Measurements from ENCODE around the gene SEMA4G. TPM values are rescaled to one million over a fixed set of nuclear protein-coding genes. Genes with fewer than 3 reads are reported as not detected.

Gene SEMA4G
- total RNA-seq, 1 experiment from 2014 or later = 4.7 TPM

DNA sequence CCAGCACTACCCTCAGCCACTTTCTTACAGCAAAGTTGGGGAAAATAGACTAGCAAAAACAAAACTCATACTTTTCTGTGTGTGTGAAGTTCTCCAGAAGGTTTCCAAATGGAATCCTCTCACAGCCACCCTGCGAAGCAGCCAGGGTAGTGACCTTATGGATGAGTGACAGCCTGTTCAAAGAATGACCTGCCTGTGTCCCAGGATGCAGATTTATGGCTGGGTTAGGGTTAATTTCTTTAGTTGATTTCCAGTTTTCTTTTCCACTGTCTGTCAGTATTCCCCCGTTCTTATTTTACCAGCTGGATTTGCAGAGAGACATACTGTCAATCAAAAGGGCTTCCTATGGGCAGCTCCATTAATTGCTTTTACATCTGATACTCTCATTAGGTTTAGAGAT lies 2.4 kb upstream of the SEMA4G start:
- ChIA-PET POLR2A (no interaction called here), CTCF (interaction anchor here (0.6 kb wide), 1 partner anchor 48 kb away, joined by 3 read pairs; no protein-coding TSS in a partner anchor)
- in situ Hi-C loops (cut with HindIII; ENCODE audit: low pct_unique_long_range_greater_than_20kb, low sequenced_read_pairs) = no loop called here
- BruUV-seq (replicated peaks) = no TSS peak
- Histone ChIP-seq H3K9me3 (ENCODE audit: control insufficient read depth, insufficient read depth, low read depth, low read length) (no peaks in the 10 kb centered on the region), H3K4me1 (ENCODE audit: control insufficient read depth, insufficient read depth, low read length) (peaks cover 10% of the 10 kb centered on the region), H3K27me3 (ENCODE audit: control insufficient read depth, insufficient read depth, low read length) (no peaks in the 10 kb centered on the region), H3K36me3 (ENCODE audit: control insufficient read depth, insufficient read depth, low read length) (peaks cover 14% of the 10 kb centered on the region), H3K27ac (ENCODE audit: low read length) (no peak overlapping the region), H3K4me3 (ENCODE audit: low read depth in 2 of 2, low read length in 2 of 2) (no peak overlapping the region)
- DNase-seq (ENCODE audit: low read depth, low spot score) = no peak
- intact Hi-C loops (cut with micrococcal nuclease; ENCODE audit: unreplicated experiment) = no loop called here
- ATAC-seq = no peak
- TF ChIP-seq SIN3A (IDR thresholded peaks at IDR 0.05; ENCODE audit: borderline replicate concordance, insufficient read depth, low read depth, low read length) = no peak

DNA sequence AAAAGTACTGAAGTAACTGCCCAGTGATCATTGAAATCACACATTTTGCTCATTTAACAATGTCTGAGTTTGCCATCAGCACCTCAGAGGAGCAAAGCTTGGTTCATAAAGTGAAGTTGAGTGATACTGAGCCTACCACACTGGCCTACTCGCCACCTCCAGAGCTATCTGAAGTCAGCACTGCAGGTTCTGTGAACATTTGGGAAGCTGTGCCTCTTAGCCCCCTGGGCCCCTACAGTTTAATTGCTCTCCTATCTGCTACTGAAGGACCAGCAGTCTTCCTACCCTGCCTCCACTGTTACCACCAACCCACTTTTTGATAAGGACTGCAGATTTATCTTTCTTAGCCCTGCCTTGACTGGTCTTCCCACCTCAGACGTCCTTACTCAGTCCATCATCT lies 2.0 kb upstream of the SEMA4G start:
- intact Hi-C loops (cut with micrococcal nuclease; ENCODE audit: unreplicated experiment) (no loop called here), in situ Hi-C loops (cut with HindIII; ENCODE audit: low pct_unique_long_range_greater_than_20kb, low sequenced_read_pairs) (no loop called here)
- CTCF ChIA-PET = interaction anchor here (0.6 to 0.8 kb wide), 2 partner anchors 47 to 48 kb away, joined by 3 read pairs; no protein-coding TSS in a partner anchor
- TF ChIP-seq TCF7L2 (IDR thresholded peaks at IDR 0.05; ENCODE audit: low read depth, low read length) (no peak), POLR2AphosphoS5 (IDR thresholded peaks at IDR 0.05; ENCODE audit: low read depth, low read length) (0 out of 2 replicates have a peak, but pooled peaks have one; percentile 23)
- ATAC-seq (no peak), DNase-seq (ENCODE audit: low read depth, low spot score) (no peak)
- no peaks in the 10 kb centered on the region for H3K9me3 ChIP-seq (ENCODE audit: control insufficient read depth, insufficient read depth, low read depth, low read length)
- H3K36me3 ChIP-seq (ENCODE audit: control insufficient read depth, insufficient read depth, low read length) = peaks cover 10% of the 10 kb centered on the region
- BruUV-seq (replicated peaks) = no TSS peak
- no peak overlapping the region for H3K27ac ChIP-seq (ENCODE audit: low read length)
- POLR2A ChIA-PET = interaction anchor here (0.6 kb wide), 1 partner anchor 12 kb away, joined by 10 read pairs; no protein-coding TSS in a partner anchor
- no peaks in the 10 kb centered on the region for H3K27me3 ChIP-seq (ENCODE audit: control insufficient read depth, insufficient read depth, low read length)
- no peak overlapping the region for H3K4me3 ChIP-seq (ENCODE audit: low read depth in 2 of 2, low read length in 2 of 2)
- peaks cover 10% of the 10 kb centered on the region for H3K4me1 ChIP-seq (ENCODE audit: control insufficient read depth, insufficient read depth, low read length)

DNA sequence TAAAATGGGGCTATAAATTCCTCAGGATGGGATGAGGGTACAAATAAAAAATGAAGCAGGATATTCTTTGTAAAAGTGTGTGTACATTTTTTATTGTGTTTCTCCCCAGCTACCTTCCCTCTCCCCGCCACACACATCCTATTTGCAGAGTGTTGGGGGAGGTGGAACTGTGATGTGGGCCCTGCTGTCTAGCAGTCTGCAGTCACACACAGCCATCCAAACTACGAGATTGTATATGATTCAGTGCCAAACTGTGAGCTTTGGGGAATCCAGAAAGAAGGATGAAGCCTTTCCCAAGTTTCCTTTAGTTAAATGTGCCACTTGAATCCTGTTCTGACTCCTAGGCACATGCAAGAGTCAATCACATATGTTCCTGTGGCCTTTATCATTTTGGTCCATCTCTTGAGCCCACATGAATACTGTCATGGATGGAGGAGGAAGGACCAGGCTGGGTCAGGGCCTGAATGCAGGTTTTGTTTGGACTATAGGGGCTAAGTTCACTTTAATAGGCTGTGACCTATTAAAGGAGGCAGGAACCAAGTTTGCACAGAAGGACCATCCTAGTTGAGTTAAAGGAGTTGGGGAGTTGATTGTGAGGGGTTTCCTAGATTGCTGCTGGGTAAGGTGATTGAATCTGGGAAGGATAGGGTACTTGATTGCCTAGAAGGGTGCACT lies 1.1 kb upstream of the SEMA4G start:
- TF ChIP-seq, protein P1, sequence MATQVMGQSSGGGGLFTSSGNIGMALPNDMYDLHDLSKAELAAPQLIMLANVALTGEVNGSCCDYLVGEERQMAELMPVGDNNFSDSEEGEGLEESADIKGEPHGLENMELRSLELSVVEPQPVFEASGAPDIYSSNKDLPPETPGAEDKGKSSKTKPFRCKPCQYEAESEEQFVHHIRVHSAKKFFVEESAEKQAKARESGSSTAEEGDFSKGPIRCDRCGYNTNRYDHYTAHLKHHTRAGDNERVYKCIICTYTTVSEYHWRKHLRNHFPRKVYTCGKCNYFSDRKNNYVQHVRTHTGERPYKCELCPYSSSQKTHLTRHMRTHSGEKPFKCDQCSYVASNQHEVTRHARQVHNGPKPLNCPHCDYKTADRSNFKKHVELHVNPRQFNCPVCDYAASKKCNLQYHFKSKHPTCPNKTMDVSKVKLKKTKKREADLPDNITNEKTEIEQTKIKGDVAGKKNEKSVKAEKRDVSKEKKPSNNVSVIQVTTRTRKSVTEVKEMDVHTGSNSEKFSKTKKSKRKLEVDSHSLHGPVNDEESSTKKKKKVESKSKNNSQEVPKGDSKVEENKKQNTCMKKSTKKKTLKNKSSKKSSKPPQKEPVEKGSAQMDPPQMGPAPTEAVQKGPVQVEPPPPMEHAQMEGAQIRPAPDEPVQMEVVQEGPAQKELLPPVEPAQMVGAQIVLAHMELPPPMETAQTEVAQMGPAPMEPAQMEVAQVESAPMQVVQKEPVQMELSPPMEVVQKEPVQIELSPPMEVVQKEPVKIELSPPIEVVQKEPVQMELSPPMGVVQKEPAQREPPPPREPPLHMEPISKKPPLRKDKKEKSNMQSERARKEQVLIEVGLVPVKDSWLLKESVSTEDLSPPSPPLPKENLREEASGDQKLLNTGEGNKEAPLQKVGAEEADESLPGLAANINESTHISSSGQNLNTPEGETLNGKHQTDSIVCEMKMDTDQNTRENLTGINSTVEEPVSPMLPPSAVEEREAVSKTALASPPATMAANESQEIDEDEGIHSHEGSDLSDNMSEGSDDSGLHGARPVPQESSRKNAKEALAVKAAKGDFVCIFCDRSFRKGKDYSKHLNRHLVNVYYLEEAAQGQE (IDR thresholded peaks at IDR 0.05; ENCODE audit: insufficient read depth in 1 of 2, low read depth in 2 of 2, low read length in 1 of 2) = no peak
- no peak for TF ChIP-seq POLR2AphosphoS5 (IDR thresholded peaks at IDR 0.05; ENCODE audit: low read depth, low read length)
- TF ChIP-seq SIN3A (IDR thresholded peaks at IDR 0.05; ENCODE audit: borderline replicate concordance, insufficient read depth, low read depth, low read length) = no peak
- no peak for TF ChIP-seq TCF7L2 (IDR thresholded peaks at IDR 0.05; ENCODE audit: low read depth, low read length)
- TF ChIP-seq, protein P2, sequence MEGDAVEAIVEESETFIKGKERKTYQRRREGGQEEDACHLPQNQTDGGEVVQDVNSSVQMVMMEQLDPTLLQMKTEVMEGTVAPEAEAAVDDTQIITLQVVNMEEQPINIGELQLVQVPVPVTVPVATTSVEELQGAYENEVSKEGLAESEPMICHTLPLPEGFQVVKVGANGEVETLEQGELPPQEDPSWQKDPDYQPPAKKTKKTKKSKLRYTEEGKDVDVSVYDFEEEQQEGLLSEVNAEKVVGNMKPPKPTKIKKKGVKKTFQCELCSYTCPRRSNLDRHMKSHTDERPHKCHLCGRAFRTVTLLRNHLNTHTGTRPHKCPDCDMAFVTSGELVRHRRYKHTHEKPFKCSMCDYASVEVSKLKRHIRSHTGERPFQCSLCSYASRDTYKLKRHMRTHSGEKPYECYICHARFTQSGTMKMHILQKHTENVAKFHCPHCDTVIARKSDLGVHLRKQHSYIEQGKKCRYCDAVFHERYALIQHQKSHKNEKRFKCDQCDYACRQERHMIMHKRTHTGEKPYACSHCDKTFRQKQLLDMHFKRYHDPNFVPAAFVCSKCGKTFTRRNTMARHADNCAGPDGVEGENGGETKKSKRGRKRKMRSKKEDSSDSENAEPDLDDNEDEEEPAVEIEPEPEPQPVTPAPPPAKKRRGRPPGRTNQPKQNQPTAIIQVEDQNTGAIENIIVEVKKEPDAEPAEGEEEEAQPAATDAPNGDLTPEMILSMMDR (IDR thresholded peaks at IDR 0.05) = no peak
- BruUV-seq (replicated peaks) = no TSS peak
- Histone ChIP-seq H3K9me3 (ENCODE audit: control insufficient read depth, insufficient read depth, low read depth, low read length) (no peaks in the 10 kb centered on the region), H3K4me1 (ENCODE audit: control insufficient read depth, insufficient read depth, low read length) (peaks cover 10% of the 10 kb centered on the region), H3K27me3 (ENCODE audit: control insufficient read depth, insufficient read depth, low read length) (no peaks in the 10 kb centered on the region), H3K4me3 (ENCODE audit: low read depth in 2 of 2, low read length in 2 of 2) (no peak overlapping the region), H3K36me3 (ENCODE audit: control insufficient read depth, insufficient read depth, low read length) (peaks cover 6% of the 10 kb centered on the region; the same call in 1 of the 2 replicates), H3K27ac (ENCODE audit: low read length) (no peak overlapping the region)
- ChIA-PET CTCF (interaction anchor here (0.8 to 1.0 kb wide), 2 partner anchors 43 to 46 kb away, joined by 3 to 4 read pairs; no protein-coding TSS in a partner anchor), POLR2A (interaction anchor here (0.6 kb wide), 1 partner anchor 13 kb away, joined by 10 read pairs; no protein-coding TSS in a partner anchor)
- ATAC-seq (no peak), DNase-seq (ENCODE audit: low read depth, low spot score) (no peak)
- intact Hi-C loops (cut with micrococcal nuclease; ENCODE audit: unreplicated experiment) = no loop called here
- in situ Hi-C loops (cut with HindIII; ENCODE audit: low pct_unique_long_range_greater_than_20kb, low sequenced_read_pairs) = no loop called here
